Activated B cell treated with CpG ODN at 0.5 μM for 24 hours (primary cell): Measurements from ENCODE around the gene ANO1. TPM values are rescaled to one million over a fixed set of nuclear protein-coding genes. Genes with fewer than 3 reads are reported as not detected.

ENCODE experiments used
- ATAC-seq: fragments of 200-7000 bp; cut with Tn5 transposase; one replicate; pipeline ENCODE4 v1.10.0; 2021; ENCODE audit warnings: low read depth, mild to moderate bottlenecking, moderate library complexity
- CTCF ChIA-PET: fragments of 350-600 bp; sonication (Branson Sonifier 250); formaldehyde crosslinking; loops from one replicate; lab custom pipeline; 2021; ENCODE audit warnings: antibody characterized with exemption; lab: Charles Lee
- POLR2A ChIA-PET: fragments of 350-600 bp; sonication (Branson Sonifier 250); formaldehyde crosslinking; loops from one replicate; lab custom pipeline; 2021; ENCODE audit warnings: antibody characterized with exemption; lab: Charles Lee
- DNase-seq: peaks from one replicate; pipeline ENCODE4 v3.0.0; 2022
- H3K27ac Mint-ChIP-seq: one replicate; pipeline ENCODE4 v1.8.0; 2020; ENCODE audit warnings: mixed read lengths
- H3K27me3 Mint-ChIP-seq: one replicate; pipeline ENCODE4 v1.8.0; 2021; ENCODE audit warnings: mixed read lengths
- H3K36me3 Mint-ChIP-seq: one replicate; pipeline ENCODE4 v1.8.0; 2021; ENCODE audit warnings: low read depth, mixed read lengths
- H3K4me1 Mint-ChIP-seq: one replicate; pipeline ENCODE4 v1.8.0; 2021; ENCODE audit warnings: mixed read lengths
- H3K4me3 Mint-ChIP-seq: one replicate; pipeline ENCODE4 v1.8.0; 2020; ENCODE audit warnings: mild to moderate bottlenecking, mixed read lengths
- H3K9me3 Mint-ChIP-seq: one replicate; pipeline ENCODE4 v1.8.0; 2020; ENCODE audit warnings: mixed read lengths
- intact Hi-C: fragments of 100-400 bp; cut with micrococcal nuclease; formaldehyde crosslinking; loops from one replicate; pipeline ENCODE4 v1.15.1; 2024
- total RNA-seq: library from RNA; stranded (reverse); gene quantifications from 2 replicates; pipeline ENCODE4 v1.2.3, GENCODE V29; 2022
- TF ChIP-seq, protein P1 (sequence below): fragments of 200-600 bp; IDR thresholded peaks from one replicate; pipeline ENCODE4 v1.8.0; 2022; ENCODE audit warnings: antibody characterized with exemption, mild to moderate bottlenecking

ANO1 gene
- total RNA-seq, 1 donor from 2014 or later, result not detected

DNA sequence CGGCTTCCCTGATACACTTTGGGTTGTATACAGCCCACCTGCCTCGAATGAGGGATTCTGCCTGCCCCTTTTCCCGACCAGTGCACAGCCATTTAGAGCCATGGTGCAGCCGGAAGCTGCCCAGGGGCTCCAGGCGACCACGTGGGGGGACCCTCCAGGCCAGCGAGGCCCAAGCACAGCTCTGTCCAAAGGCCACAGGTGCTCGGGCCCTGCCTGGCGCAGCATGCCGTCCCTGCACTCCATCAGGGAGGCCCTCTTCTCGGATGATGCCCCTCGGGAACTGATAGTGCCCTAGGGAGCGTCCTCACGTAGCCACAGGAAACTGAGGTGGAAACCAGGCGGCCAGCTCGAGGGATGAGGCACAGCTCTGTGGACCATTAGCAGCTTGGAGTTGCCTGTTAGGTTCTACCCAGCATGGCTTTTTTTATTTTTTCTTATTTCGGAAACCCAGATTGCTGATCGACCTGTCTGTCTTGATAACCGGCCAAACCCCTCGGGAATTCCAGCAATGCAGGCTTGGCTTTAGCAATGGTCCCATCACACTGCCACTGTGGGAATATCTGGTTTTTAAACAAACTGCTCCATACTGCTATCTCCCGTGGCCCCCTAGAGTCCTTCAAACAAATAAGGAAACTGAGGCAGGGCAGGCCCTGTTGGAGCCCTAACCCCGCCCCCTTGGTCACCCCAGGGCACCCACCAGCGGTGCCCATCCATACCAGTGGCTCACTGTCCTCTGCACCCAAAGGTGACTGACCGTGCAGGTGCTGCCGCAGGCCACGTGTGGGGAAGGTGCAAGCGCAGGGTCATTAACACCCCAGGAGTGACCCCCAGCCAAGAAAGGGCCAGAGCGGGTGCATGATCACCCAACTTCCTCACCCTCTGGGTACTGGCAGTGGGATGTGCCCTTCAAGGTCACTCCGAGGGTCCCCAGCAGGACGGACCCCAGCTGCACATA, 8.0 kb downstream of the ANO1 start:
- Mint-ChIP-seq H3K4me3 (no peak overlapping the region), H3K27ac (no peak overlapping the region), H3K36me3 (no peaks in the 10 kb centered on the region), H3K4me1 (no peaks in the 10 kb centered on the region), H3K27me3 (peaks cover 4% of the 10 kb centered on the region), H3K9me3 (no peaks in the 10 kb centered on the region)
- POLR2A ChIA-PET, result no interaction called here
- DNase-seq (no peak), ATAC-seq (no peak)
- TF ChIP-seq, protein P1, sequence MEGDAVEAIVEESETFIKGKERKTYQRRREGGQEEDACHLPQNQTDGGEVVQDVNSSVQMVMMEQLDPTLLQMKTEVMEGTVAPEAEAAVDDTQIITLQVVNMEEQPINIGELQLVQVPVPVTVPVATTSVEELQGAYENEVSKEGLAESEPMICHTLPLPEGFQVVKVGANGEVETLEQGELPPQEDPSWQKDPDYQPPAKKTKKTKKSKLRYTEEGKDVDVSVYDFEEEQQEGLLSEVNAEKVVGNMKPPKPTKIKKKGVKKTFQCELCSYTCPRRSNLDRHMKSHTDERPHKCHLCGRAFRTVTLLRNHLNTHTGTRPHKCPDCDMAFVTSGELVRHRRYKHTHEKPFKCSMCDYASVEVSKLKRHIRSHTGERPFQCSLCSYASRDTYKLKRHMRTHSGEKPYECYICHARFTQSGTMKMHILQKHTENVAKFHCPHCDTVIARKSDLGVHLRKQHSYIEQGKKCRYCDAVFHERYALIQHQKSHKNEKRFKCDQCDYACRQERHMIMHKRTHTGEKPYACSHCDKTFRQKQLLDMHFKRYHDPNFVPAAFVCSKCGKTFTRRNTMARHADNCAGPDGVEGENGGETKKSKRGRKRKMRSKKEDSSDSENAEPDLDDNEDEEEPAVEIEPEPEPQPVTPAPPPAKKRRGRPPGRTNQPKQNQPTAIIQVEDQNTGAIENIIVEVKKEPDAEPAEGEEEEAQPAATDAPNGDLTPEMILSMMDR, result no peak
- CTCF ChIA-PET, result no interaction called here
- intact Hi-C loops, result no loop called here

DNA sequence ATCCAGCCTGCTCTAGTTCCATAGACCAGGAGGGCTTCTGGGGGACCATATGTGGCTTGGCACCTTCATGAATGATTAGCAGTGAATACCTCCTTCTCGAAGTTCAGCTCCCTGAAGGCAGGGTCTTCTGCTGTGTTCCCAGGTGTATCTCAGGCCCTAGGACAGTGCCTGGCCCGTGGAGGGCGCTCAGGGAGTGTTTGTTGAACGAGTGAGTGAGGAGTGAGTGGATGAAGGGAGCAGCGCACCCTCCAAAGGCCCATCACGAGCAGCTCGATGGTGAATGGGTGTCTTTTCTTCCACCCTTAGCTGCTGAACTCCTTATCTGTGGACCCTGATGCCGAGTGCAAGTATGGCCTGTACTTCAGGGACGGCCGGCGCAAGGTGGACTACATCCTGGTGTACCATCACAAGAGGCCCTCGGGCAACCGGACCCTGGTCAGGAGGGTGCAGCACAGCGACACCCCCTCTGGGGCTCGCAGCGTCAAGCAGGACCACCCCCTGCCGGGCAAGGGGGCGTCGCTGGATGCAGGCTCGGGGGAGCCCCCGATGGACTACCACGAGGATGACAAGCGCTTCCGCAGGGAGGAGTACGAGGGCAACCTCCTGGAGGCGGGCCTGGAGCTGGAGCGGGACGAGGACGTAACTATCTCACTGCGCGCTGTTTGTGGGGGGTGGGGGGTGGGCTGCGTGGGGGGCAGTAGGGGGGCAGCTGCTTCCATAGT, 9.5 kb downstream of the ANO1 start:
- POLR2A ChIA-PET, result interaction anchor here (0.6 kb wide), 1 partner anchor 533 kb away, joined by 10 read pairs; no protein-coding TSS in a partner anchor
- peaks cover 4% of the 10 kb centered on the region for H3K27me3 Mint-ChIP-seq
- ATAC-seq (no peak), DNase-seq (no peak)
- no peak overlapping the region for H3K4me3 Mint-ChIP-seq
- intact Hi-C loops, result no loop called here
- H3K4me1 Mint-ChIP-seq, result no peaks in the 10 kb centered on the region
- CTCF ChIA-PET, result no interaction called here
- no peaks in the 10 kb centered on the region for H3K9me3 Mint-ChIP-seq
- TF ChIP-seq, protein P1, result no peak
- H3K36me3 Mint-ChIP-seq, result no peaks in the 10 kb centered on the region
- no peak overlapping the region for H3K27ac Mint-ChIP-seq

GRCh38 chr11:70088735-70089250, 10.7 kb downstream of the ANO1 start:
- Mint-ChIP-seq H3K27me3 (peaks cover 4% of the 10 kb centered on the region), H3K4me3 (no peak overlapping the region), H3K27ac (no peak overlapping the region), H3K4me1 (no peaks in the 10 kb centered on the region), H3K36me3 (no peaks in the 10 kb centered on the region), H3K9me3 (no peaks in the 10 kb centered on the region)
- intact Hi-C loops, result no loop called here
- TF ChIP-seq, protein P1, result no peak
- ATAC-seq (no peak), DNase-seq (no peak)
- ChIA-PET POLR2A (no interaction called here), CTCF (no interaction called here)

GRCh38 chr11:70089631-70090030, 11.5 kb downstream of the ANO1 start:
- Mint-ChIP-seq H3K36me3 (no peaks in the 10 kb centered on the region), H3K27me3 (peaks cover 4% of the 10 kb centered on the region), H3K4me1 (no peaks in the 10 kb centered on the region), H3K9me3 (no peaks in the 10 kb centered on the region), H3K4me3 (no peak overlapping the region), H3K27ac (no peak overlapping the region)
- CTCF ChIA-PET, result no interaction called here
- intact Hi-C loops, result no loop called here
- no peak for ATAC-seq
- TF ChIP-seq, protein P1, result no peak
- DNase-seq, result no peak
- POLR2A ChIA-PET, result no interaction called here

GRCh38 chr11:70090961-70091381, 12.9 kb downstream of the ANO1 start:
- POLR2A ChIA-PET, result no interaction called here
- Mint-ChIP-seq H3K27me3 (peaks cover 4% of the 10 kb centered on the region), H3K27ac (no peak overlapping the region), H3K4me3 (no peak overlapping the region), H3K9me3 (no peaks in the 10 kb centered on the region), H3K36me3 (no peaks in the 10 kb centered on the region), H3K4me1 (no peaks in the 10 kb centered on the region)
- CTCF ChIA-PET, result no interaction called here
- intact Hi-C loops, result no loop called here
- no peak for DNase-seq
- TF ChIP-seq, protein P1, result no peak
- no peak for ATAC-seq
